Epithelial cell of proximal tubule (primary cell): ENCODE results near the gene TMOD3. TPM values are rescaled to one million over a fixed set of nuclear protein-coding genes. Genes with fewer than 3 reads are reported as not detected.

Experiments
- DNase-seq: peaks from one replicate; pipeline ENCODE4 v3.0.0-alpha.2; 2011; ENCODE audit warnings: low read depth
- H3K4me3 ChIP-seq: 2 replicates; pipeline ENCODE4 v1.5.1; 2011; ENCODE audit warnings: low read depth, mild to moderate bottlenecking, low read length
- total RNA-seq: library from RNA; depleted of rRNA; stranded (reverse); fragments of >200 nt; gene quantifications from 2 replicates; pipeline ENCODE4 v1.2.3, GENCODE V29; 2015
- TF ChIP-seq, protein P1 (sequence below): conservative IDR thresholded peaks from 2 replicates; pipeline ENCODE4 v1.5.1; 2012; ENCODE audit warnings: low read depth, mild to moderate bottlenecking, low read length

TMOD3 gene
- total RNA-seq, 1 donor from 2014 or later: 36.0 TPM

DNA sequence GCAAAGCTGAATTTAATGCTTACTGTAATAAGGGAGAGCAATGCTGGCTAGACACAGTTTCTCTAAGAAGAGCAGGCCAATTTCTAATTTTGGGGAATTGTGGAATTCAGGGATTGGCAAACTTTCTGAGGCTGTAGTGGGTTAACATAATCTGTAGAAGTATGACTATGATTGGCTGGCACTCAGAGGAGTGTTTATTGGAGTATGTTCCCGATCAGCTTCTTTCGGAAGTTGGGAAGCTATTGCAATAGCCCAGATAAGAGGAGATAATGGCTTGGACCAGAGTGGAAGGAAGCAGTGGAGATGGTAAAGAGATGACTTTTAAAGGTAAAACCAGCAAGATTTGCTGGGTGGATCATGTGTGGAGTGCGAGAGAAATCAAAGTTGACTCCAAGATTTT is 19.4 kb downstream of the TMOD3 start:
- TF ChIP-seq, protein P1, sequence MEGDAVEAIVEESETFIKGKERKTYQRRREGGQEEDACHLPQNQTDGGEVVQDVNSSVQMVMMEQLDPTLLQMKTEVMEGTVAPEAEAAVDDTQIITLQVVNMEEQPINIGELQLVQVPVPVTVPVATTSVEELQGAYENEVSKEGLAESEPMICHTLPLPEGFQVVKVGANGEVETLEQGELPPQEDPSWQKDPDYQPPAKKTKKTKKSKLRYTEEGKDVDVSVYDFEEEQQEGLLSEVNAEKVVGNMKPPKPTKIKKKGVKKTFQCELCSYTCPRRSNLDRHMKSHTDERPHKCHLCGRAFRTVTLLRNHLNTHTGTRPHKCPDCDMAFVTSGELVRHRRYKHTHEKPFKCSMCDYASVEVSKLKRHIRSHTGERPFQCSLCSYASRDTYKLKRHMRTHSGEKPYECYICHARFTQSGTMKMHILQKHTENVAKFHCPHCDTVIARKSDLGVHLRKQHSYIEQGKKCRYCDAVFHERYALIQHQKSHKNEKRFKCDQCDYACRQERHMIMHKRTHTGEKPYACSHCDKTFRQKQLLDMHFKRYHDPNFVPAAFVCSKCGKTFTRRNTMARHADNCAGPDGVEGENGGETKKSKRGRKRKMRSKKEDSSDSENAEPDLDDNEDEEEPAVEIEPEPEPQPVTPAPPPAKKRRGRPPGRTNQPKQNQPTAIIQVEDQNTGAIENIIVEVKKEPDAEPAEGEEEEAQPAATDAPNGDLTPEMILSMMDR: no peak
- no peak overlapping the region for H3K4me3 ChIP-seq
- no peak for DNase-seq

DNA sequence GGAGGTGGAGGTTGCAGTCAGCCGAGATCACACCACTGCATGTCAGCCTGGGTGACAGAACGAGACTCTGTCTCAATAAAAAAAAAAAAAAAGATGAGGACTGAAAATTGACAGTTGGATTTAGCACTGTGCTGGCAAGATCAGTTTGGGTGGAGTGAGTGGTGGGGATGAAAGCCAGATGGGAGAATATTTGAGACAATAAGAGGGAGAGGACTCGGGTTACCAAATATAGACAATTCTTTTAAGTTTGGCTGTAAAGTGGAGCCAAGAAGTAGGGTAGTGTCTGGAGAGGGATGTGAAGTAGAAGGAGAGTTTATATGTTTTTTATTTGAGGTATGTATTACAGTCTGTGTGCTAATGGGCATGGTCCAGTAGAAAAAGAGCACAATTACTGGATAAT is 20.4 kb downstream of the TMOD3 start:
- no peak for DNase-seq
- TF ChIP-seq, protein P1: no peak
- no peak overlapping the region for H3K4me3 ChIP-seq

DNA sequence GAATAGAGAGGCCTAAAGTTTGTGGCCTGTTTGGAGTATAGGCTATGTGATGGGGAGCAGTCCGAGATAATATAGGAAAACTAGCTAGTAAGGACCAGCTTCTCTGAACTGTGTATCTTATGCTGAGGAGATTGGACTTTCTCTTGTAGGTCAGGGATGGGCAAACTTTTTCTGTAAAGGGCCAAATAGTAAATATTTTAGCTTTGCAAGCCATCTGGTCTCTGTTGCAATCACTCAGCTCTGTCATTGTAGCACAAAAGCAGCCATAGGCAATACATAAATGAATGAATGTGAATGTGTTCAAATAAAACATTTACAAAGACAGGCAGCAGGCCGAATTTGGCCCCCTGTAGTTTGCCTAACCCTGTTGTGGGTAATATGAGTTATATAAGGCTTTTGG is 24.5 kb downstream of the TMOD3 start:
- TF ChIP-seq, protein P1: no peak
- DNase-seq: no peak
- H3K4me3 ChIP-seq: no peak overlapping the region

DNA sequence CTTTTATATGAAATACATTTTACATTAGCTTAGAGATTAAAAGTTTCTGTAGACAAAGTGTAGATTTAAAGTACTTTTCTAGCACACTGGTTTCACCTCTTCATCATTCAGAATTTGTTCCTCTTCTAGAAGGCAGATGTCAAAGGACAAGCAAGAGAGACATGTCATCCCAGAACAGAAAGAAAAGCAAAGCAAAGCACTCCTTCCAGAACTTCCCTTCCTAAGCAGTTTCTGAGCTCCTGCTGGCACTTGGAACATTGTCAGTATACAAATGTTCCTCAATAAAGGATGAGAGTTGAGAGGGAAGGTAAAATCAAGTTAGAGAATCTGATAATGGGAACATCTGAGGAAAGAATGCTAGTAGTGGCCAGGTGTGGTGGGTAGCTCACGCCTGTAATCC is 26.2 kb downstream of the TMOD3 start:
- H3K4me3 ChIP-seq: no peak overlapping the region
- TF ChIP-seq, protein P1: no peak

DNA sequence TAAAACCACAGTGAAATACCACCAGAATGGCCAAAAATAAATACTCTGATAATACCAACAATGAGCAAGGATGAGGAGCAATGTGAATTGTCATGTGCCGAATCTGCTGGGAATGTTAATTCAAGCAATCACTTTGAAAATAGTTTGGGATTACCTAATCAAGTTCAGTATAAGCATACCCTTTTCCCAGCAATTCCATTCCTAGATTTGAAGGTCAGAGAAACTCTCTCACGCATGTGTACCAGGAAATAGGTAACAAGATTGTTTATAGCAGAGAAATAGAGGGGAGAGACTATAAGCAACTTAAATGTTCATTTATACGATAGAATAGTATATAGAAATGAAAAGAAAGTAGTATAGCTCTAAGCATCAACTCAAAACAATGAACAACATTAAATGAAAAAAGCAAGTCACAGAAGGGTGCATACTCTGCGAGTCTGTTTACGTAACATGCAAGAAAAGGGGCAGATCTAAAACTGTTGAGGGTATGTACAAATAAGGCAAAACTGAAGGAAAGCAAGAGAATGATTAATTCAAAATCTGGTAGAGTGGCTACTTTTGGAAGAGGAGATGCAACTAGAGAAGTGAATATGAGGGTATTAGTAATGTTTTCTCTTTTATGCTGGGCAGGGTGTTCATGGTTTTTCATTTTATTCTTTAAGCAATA is 27.4 kb downstream of the TMOD3 start:
- no peak for DNase-seq
- H3K4me3 ChIP-seq: no peak overlapping the region
- TF ChIP-seq, protein P1: no peak

More for the DNA sequence above, 26.2 kb downstream of the TMOD3 start:
- no peak for DNase-seq

DNA sequence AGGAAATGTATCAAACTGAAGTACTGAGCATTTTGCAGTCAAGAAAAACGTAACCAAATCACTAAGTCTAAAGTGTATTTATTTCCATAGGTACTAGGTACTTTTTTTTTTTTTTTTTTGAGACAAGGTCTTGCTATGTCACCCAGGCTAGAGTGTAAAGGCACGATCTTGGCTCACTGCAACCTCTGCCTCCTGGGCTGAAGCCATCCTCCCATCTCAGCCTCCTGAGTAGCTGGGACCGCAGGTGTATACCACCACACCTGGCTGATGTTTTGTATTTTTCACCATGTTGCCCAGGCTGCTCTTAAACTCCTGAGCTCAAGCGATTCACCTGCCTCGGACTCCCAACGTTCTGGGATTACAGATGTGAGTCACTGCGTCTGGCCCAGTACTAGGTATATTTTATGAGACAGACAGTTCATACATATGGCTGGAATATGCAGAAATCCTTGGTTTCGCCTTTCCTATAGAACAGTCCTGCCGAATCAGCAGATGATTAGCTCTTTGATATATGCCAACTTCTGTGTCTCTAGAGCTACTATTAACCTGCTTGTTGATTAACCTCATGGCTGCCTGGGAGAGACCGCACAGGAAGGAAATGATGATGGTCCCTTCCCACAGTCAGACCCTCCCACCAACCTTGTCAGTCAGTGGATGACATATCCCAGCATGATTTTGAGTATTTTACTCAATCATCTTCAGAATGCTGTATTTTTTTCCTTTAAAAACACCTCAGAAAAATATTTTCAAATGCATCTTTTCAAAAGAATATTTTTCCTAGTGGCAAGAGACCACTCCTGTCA is 32.3 kb downstream of the TMOD3 start:
- H3K4me3 ChIP-seq: no peak overlapping the region
- DNase-seq: no peak
- TF ChIP-seq, protein P1: no peak
